HCT116 (cell line): Measurements from ENCODE around the gene CCR6. TPM values are rescaled to one million over a fixed set of nuclear protein-coding genes. Genes with fewer than 3 reads are reported as not detected.

Source experiments
- ATAC-seq: fragments of 200-7000 bp; cut with Tn5 transposase; 2 replicates; pipeline ENCODE4 v1.9.1; 2020; ENCODE audit warnings: mild to moderate bottlenecking, moderate library complexity
- BruUV-seq: library from RNA; stranded (reverse); fragments of 400-500 nt; replicated peaks from 2 replicates; lab custom pipeline; 2021; lab: Mats Ljungman, UMichigan
- CTCF ChIA-PET: fragments of 300-600 bp; sonication (Branson Sonifier 250); formaldehyde crosslinking; loops from one replicate; lab custom pipeline; 2021; ENCODE audit warnings: antibody characterized with exemption; lab: Charles Lee
- POLR2A ChIA-PET: fragments of 300-600, 350-600 bp; sonication (Branson Sonifier 250); formaldehyde crosslinking; loops from one replicate; lab custom pipeline; 2021; ENCODE audit warnings: antibody characterized with exemption; lab: Charles Lee
- RAD21 ChIA-PET, 2 experiments: fragments of 300-600 bp; sonication (Branson Sonifier 250); formaldehyde crosslinking; loops; one replicate each; lab custom pipeline; 2023; ENCODE audit warnings: low total read pairs in 2 of 2; ENCODE audit not compliant: uncharacterized antibody in 2 of 2, unreplicated experiment in 2 of 2, low non-redundant PET in 1 of 2; lab: Charles Lee
- DNase-seq: peaks from one replicate; pipeline ENCODE4 v3.0.0-alpha.2; 2010; ENCODE audit warnings: low read depth, low spot score
- H2AFZ ChIP-seq: fragments of 200-600 bp; shearing (Covaris generic), sonication (generic); 2 replicates; pipeline ENCODE4 v1.6.1; 2017; ENCODE audit warnings: low read depth, mixed run types, mixed read lengths, antibody characterized with exemption, low read length; ENCODE audit not compliant: poor library complexity, severe bottlenecking
- H3K27ac ChIP-seq: 2 replicates; pipeline ENCODE4 v1.5.1; 2012; ENCODE audit warnings: low read depth, low read length
- H3K27me3 ChIP-seq: fragments of 200-600 bp; sonication (generic); 2 replicates; pipeline ENCODE4 v1.6.1; 2016; ENCODE audit warnings: mixed run types, low read length, mixed read lengths; ENCODE audit not compliant: insufficient read depth
- H3K36me3 ChIP-seq, 2 experiments: fragments of 200-500 bp in 1 of 2; fragments of 200-600 bp in 1 of 2; sonication (Bioruptor generic) in 1 of 2; sonication (generic) in 1 of 2; 2 replicates each; pipeline versions ENCODE4 v1.5.1 to v1.6.1; 2014 to 2016; ENCODE audit warnings: low read length in 2 of 2, inconsistent platforms in 1 of 2, mixed read lengths in 1 of 2, mixed run types in 1 of 2; ENCODE audit not compliant: insufficient read depth in 2 of 2, control insufficient read depth in 1 of 2
- H3K4me1 ChIP-seq, 2 experiments: fragments of 200-600 bp in 1 of 2; sonication (generic) in 1 of 2; 2 replicates each; pipeline versions ENCODE4 v1.5.1 to v1.6.1; 2012 to 2017; ENCODE audit warnings: low read length in 2 of 2, inconsistent platforms in 1 of 2, mild to moderate bottlenecking in 1 of 2, mixed read lengths in 1 of 2, mixed run types in 1 of 2, moderate library complexity in 1 of 2; ENCODE audit not compliant: insufficient read depth in 2 of 2, control insufficient read depth in 1 of 2
- H3K4me2 ChIP-seq: fragments of 200-600 bp; sonication (generic); 2 replicates; pipeline ENCODE4 v1.6.1; 2017; ENCODE audit warnings: mixed run types, low read length, mixed read lengths
- H3K4me3 ChIP-seq, 2 experiments: fragments of 200-600 bp in 1 of 2; sonication (generic) in 1 of 2; replicated peaks in 1 of 2; 2 replicates each; pipeline ENCODE4 v1.5.1; 2011 to 2016; ENCODE audit warnings: low read length in 2 of 2, control low read depth in 1 of 2, low read depth in 1 of 2, mild to moderate bottlenecking in 1 of 2, mixed read lengths in 1 of 2, mixed run types in 1 of 2
- H3K79me2 ChIP-seq: fragments of 200-600 bp; sonication (generic); 2 replicates; pipeline ENCODE4 v1.6.1; 2017; ENCODE audit warnings: mild to moderate bottlenecking, mixed run types, low read length, moderate library complexity, mixed read lengths; ENCODE audit not compliant: insufficient read depth
- H3K9ac ChIP-seq: fragments of 200-600 bp; sonication (generic); 2 replicates; pipeline ENCODE4 v1.6.1; 2016; ENCODE audit warnings: low read length, mixed read lengths
- H3K9me2 ChIP-seq: fragments of 200-600 bp; sonication (generic), shearing (Covaris generic); 2 replicates; pipeline ENCODE4 v1.6.1; 2017; ENCODE audit warnings: mixed run types, mild to moderate bottlenecking, moderate library complexity; ENCODE audit not compliant: insufficient read depth
- H3K9me3 ChIP-seq, 2 experiments: fragments of 200-500 bp in 1 of 2; fragments of 200-600 bp in 1 of 2; sonication (Bioruptor generic) in 1 of 2; sonication (generic) in 1 of 2; 2 replicates each; pipeline ENCODE4 v1.6.1; 2014 to 2017; ENCODE audit warnings: low read length in 2 of 2, mixed read lengths in 2 of 2, inconsistent platforms in 1 of 2, low read depth in 1 of 2, mild to moderate bottlenecking in 1 of 2, mixed run types in 1 of 2, moderate library complexity in 1 of 2; ENCODE audit not compliant: control insufficient read depth in 1 of 2, insufficient read depth in 1 of 2
- H4K20me1 ChIP-seq: fragments of 200-600 bp; sonication (generic), shearing (Covaris generic); 2 replicates; pipeline ENCODE4 v1.6.1; 2017; ENCODE audit warnings: mixed run types, mild to moderate bottlenecking, moderate library complexity; ENCODE audit not compliant: insufficient read depth
- EGR1 ChIP-seq: IDR thresholded peaks from 2 replicates; pipeline ENCODE4 v1.6.1; 2012; ENCODE audit warnings: low read depth
- ELF1 ChIP-seq: IDR thresholded peaks from 2 replicates; pipeline ENCODE4 v1.6.1; 2012; ENCODE audit warnings: low read depth, borderline replicate concordance
- EZH2 ChIP-seq: fragments of 200-600 bp; sonication (generic); IDR thresholded peaks from 2 replicates; pipeline ENCODE4 v1.6.1; 2017; ENCODE audit warnings: antibody characterized with exemption, mixed run types
- FOSL1 ChIP-seq: IDR thresholded peaks from 2 replicates; pipeline ENCODE4 v1.6.1; 2012; ENCODE audit warnings: low read depth
- JUND ChIP-seq: IDR thresholded peaks from 2 replicates; pipeline ENCODE4 v1.6.1; 2012
- POLR2AphosphoS5 ChIP-seq: IDR thresholded peaks from 2 replicates; pipeline ENCODE4 v1.6.1; 2011; ENCODE audit warnings: mild to moderate bottlenecking, low read depth, low read length, moderate library complexity
- RAD21 ChIP-seq: IDR thresholded peaks from 2 replicates; pipeline ENCODE4 v1.6.1; 2012; ENCODE audit warnings: low read depth, mild to moderate bottlenecking
- SIN3A ChIP-seq: IDR thresholded peaks from 2 replicates; pipeline ENCODE4 v1.6.1; 2012; ENCODE audit warnings: low read depth
- SRF ChIP-seq: IDR thresholded peaks from 2 replicates; pipeline ENCODE4 v1.6.1; 2012; ENCODE audit warnings: low read depth
- ZFX ChIP-seq: fragments of 450-650 bp; IDR thresholded peaks from 2 replicates; pipeline ENCODE4 v1.6.1; 2017
- intact Hi-C: fragments of 100-400 bp; cut with micrococcal nuclease; formaldehyde crosslinking; loops from 2 replicates; pipeline ENCODE4 v1.10.0; 2022
- total RNA-seq: library from RNA; stranded (reverse); gene quantifications from one replicate; pipeline ENCODE4 v1.2.1, GENCODE V29; 2021; ENCODE audit not compliant: unreplicated experiment
- TF ChIP-seq, protein P1 (sequence below): IDR thresholded peaks from 2 replicates; pipeline ENCODE4 v1.6.1; 2012; ENCODE audit warnings: low read depth

The CCR6 gene
- total RNA-seq, 1 experiment from 2014 or later = not detected

DNA sequence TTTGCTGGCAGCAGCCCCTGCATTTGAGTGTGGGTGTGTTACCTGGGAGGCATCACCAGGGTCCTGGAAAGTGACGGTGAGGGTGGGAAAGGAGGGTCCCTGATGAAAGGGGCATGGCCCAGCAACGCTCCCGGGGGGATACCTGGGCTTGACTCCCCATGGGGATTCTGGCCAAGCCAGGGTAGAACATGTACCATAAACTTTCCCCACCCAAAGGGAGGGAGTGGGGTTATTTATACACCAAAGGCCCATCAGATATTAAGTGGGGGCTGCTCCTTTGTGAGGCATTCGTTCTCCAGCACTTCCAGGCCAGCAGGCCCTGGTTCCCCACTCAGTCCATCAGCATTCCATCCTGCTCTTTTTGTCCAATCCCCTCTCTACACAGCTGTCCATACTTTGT is 20.6 kb upstream of the CCR6 start:
- Histone ChIP-seq H2AFZ (no peak overlapping the region), H3K9me2 (no peaks in the 10 kb centered on the region), H3K9me3 (no peaks in the 10 kb centered on the region), H3K27ac (no peak overlapping the region), H4K20me1 (no peaks in the 10 kb centered on the region), H3K36me3 (no peaks in the 10 kb centered on the region), H3K9ac (no peak overlapping the region), H3K4me1 (no peaks in the 10 kb centered on the region)
- POLR2A ChIA-PET = no interaction called here
- ATAC-seq = no peak
- RAD21 ChIA-PET = no interaction called here
- intact Hi-C loops = no loop called here
- TF ChIP-seq RAD21 (no peak), JUND (no peak), SRF (no peak), EZH2 (no peak), FOSL1 (no peak)
- TF ChIP-seq, all 23 proteins: peak for 0
- Histone ChIP-seq H3K79me2 (no peaks in the 10 kb centered on the region), H3K4me3 (no peak overlapping the region), H3K4me2 (no peak overlapping the region), H3K27me3 (no peaks in the 10 kb centered on the region)
- BruUV-seq = no TSS peak
- CTCF ChIA-PET = no interaction called here
- DNase-seq = no peak

DNA sequence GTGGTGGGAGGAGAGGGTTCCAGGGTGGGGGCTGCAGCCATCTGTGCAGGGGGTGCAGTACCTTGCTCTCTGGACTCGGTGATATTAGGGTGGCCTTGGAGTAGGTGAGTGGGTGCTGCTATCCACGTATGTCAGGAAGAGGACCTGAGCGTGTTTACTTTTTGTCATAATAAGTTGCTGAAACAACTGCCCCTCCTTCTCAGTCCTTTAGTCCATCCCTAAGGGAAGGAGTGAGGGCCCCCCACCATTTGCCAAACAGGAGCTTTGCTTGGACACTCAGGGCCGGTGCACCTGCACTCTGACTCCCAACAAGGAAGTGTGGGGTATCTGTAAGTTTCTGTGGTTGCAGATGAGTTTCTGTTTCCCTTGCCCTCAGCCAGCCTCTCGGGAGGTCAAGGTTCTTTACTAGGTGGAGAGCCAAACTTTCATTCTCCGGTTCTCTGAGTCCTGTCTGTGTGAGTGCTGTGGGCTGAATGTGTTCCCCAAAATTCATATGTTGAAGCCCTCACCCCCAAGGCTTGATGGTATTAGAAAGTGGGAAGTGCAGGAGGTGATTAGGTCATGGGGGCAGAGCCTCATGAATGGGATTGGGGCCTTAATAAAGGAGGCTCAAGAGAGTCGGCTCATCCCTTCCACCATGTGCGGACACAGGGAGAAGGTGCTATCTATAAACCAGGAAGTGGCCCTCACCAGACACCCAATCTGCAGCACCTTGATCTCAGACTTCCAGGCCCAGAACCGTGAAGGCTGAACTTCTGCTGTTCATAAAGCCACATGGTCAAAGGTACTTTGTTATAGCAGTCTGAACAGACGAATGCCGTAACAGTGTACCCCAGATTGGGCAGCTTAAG is 19.6 kb upstream of the CCR6 start:
- Histone ChIP-seq H3K9me3 (no peaks in the 10 kb centered on the region), H3K79me2 (no peaks in the 10 kb centered on the region), H3K9me2 (no peaks in the 10 kb centered on the region), H3K4me1 (no peaks in the 10 kb centered on the region), H2AFZ (no peak overlapping the region), H3K27me3 (no peaks in the 10 kb centered on the region), H3K4me2 (no peak overlapping the region), H3K9ac (no peak overlapping the region), H3K36me3 (no peaks in the 10 kb centered on the region), H3K4me3 (no peak overlapping the region), H4K20me1 (no peaks in the 10 kb centered on the region), H3K27ac (no peak overlapping the region)
- POLR2A ChIA-PET = no interaction called here
- DNase-seq (no peak), ATAC-seq (no peak)
- intact Hi-C loops = no loop called here
- TF ChIP-seq SRF = no peak
- no peak for TF ChIP-seq SIN3A
- no peak for TF ChIP-seq ZFX
- no peak for TF ChIP-seq ELF1
- no peak for TF ChIP-seq POLR2AphosphoS5
- no peak for TF ChIP-seq EZH2
- TF ChIP-seq EGR1 = no peak
- TF ChIP-seq, protein P1, sequence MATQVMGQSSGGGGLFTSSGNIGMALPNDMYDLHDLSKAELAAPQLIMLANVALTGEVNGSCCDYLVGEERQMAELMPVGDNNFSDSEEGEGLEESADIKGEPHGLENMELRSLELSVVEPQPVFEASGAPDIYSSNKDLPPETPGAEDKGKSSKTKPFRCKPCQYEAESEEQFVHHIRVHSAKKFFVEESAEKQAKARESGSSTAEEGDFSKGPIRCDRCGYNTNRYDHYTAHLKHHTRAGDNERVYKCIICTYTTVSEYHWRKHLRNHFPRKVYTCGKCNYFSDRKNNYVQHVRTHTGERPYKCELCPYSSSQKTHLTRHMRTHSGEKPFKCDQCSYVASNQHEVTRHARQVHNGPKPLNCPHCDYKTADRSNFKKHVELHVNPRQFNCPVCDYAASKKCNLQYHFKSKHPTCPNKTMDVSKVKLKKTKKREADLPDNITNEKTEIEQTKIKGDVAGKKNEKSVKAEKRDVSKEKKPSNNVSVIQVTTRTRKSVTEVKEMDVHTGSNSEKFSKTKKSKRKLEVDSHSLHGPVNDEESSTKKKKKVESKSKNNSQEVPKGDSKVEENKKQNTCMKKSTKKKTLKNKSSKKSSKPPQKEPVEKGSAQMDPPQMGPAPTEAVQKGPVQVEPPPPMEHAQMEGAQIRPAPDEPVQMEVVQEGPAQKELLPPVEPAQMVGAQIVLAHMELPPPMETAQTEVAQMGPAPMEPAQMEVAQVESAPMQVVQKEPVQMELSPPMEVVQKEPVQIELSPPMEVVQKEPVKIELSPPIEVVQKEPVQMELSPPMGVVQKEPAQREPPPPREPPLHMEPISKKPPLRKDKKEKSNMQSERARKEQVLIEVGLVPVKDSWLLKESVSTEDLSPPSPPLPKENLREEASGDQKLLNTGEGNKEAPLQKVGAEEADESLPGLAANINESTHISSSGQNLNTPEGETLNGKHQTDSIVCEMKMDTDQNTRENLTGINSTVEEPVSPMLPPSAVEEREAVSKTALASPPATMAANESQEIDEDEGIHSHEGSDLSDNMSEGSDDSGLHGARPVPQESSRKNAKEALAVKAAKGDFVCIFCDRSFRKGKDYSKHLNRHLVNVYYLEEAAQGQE = no peak
- TF ChIP-seq RAD21 = no peak
- no TSS peak for BruUV-seq
- CTCF ChIA-PET = no interaction called here
- RAD21 ChIA-PET = no interaction called here
